IPS DF 4.7 (cell line): Measurements from ENCODE around the gene ELMO2.
"Not testable (repeated sequence)": the region's sequence is repeated elsewhere in the genome, so short reads cannot be mapped to it uniquely, and the experiment has no call there.

Experiments
- DNase-seq: peaks from one replicate; pipeline ENCODE4 v3.0.0-alpha.2; 2013; ENCODE audit warnings: low spot score; ENCODE audit errors: extremely low read depth

ELMO2 gene

GRCh38 chr20:46406986-46407670 lies 713 bp upstream of the ELMO2 start:
- no peak for DNase-seq

GRCh38 chr20:46402331-46402811 lies 4.0 kb downstream of the ELMO2 start:
- DNase-seq: no peak

GRCh38 chr20:46401478-46401860 lies 4.9 kb downstream of the ELMO2 start:
- DNase-seq: no peak

GRCh38 chr20:46400828-46401477 lies 5.5 kb downstream of the ELMO2 start:
- no peak for DNase-seq

- DNase-seq: no peak
Observed at GRCh38 chr20:46400253-46400652, 6.2 kb downstream of the ELMO2 start.

- no peak for DNase-seq
Observed at GRCh38 chr20:46399401-46399800, 7.0 kb downstream of the ELMO2 start.

GRCh38 chr20:46398963-46399362 lies 7.5 kb downstream of the ELMO2 start:
- DNase-seq: no peak

DNA sequence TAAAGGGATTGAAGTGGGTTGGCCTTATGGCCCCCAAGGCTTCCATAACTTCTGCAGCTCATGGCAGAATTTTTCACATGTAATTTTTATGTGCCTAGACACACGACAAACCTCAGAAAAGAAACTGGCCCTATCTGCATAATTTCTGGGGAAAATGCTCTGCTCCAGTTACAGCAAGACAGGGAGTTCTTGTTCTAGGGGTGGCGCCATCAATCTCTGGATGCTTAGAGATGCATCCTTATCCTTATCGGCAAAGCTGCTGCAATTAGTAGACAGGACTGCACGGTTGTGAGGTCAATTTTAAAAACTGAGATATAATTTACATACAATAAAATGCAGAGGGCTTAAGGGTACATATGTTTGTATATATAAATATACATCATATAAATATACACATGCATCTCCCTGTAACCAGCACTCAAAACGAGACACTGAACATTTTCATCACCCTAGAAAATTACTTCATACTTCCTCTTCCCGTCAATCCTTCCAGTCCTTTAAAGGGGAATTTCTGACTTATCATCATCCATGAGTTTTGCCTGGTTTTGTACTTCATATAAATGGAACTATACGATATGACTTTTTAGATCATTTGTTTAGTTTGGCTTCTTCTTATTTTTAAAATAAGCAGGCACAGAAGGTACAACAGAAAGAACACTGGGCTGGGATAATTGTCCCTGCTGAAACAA lies 10.2 kb downstream of the ELMO2 start:
- DNase-seq: no peak

GRCh38 chr20:46394872-46395760 lies 11.3 kb downstream of the ELMO2 start:
- no peak for DNase-seq

GRCh38 chr20:46393967-46394366 lies 12.4 kb downstream of the ELMO2 start:
- no peak for DNase-seq

DNA sequence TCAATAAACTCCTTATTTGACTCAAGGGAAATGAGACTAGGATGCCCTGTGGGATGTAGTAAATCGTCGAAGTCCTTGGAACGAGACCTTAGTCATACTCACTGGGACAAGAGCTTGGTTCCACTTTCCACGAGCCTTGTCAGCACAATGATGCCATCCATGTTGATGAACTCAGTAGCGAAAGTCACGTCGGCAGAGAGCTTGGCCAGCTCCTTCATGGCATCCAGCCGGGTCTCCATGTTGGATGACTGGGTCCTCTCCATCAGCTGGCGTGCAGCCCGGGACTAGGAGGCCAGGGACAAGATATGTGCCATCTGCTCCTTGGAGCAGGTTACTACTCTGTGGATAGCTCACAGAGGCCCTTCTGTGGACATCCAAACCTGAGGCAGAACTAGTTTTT lies 17.5 kb downstream of the ELMO2 start:
- no peak for DNase-seq

DNA sequence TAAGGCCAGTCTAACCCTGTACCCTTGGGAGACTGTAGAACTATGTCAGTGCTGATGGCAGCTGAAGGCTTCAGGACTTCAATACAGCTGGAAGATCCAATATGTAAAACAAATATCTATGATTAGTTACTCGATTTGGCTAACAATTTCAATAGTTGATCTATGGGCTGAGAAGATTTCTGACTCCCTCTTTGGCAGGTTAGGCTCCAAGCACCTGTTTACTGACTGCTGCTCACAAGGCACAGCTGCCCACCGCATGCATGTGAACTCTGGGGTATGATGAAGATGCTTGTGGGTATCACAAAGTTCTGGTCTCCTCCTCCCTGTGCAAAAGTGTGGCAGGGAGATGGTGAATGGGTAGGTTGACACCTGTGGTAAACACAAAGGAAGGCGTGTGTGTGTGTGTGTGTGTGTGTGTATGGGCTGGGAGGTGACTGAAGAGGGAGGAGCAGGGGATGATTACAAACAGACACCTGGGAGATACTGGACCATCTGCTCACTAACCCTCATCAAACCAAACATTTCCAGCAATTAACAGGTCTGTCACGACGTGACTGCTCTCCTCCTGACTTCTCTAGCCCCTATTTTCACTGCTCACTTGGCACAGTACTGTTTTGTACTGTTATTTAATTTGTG lies 18.1 kb downstream of the ELMO2 start:
- no peak for DNase-seq

DNA sequence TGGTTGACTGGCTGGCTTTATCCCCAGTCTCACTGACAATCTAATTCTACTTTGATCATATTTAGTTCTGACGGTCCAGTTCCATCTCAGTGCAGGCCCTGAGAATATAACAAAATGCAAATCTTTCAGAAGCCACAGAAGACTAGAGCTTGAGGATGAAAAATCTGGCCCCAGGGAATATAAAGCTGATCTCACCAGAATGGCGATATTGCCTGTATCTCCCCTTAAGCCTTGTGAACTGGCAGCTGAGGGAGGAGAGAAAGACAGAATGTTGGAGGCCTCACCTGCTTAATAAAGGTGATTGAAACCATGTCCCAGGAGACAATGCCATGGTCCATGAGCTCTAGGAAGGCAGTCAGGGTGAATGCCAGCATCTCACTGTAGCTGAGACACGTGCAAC lies 19.4 kb downstream of the ELMO2 start:
- not testable (repeated sequence) for DNase-seq

GRCh38 chr20:46378412-46379009 lies 27.9 kb downstream of the ELMO2 start:
- no peak for DNase-seq

DNA sequence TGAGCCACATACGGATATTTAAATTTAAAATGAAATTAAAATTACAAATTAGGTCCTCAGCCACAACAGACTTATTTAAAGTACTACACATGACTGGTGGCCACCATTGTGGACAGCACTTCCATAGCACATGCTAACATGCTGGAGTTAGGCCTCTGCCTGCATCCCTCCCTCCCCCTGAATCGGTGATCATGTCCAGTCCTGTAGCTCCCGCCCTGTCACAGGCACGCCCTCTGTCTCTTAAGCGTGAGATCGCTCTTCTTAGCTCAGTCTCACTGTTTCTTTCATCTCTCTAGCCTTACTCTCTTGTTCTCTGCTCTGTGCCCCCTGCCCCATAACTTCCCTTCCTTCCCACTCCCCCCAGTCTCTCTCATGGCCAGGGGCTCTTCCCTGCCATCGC lies 28.9 kb downstream of the ELMO2 start:
- DNase-seq: no peak

GRCh38 chr20:46376196-46376785 lies 30.1 kb downstream of the ELMO2 start:
- no peak for DNase-seq

- no peak for DNase-seq
Observed at GRCh38 chr20:46375771-46376170, 30.6 kb downstream of the ELMO2 start.

GRCh38 chr20:46374383-46374782 lies 32.0 kb downstream of the ELMO2 start:
- DNase-seq: no peak

DNA sequence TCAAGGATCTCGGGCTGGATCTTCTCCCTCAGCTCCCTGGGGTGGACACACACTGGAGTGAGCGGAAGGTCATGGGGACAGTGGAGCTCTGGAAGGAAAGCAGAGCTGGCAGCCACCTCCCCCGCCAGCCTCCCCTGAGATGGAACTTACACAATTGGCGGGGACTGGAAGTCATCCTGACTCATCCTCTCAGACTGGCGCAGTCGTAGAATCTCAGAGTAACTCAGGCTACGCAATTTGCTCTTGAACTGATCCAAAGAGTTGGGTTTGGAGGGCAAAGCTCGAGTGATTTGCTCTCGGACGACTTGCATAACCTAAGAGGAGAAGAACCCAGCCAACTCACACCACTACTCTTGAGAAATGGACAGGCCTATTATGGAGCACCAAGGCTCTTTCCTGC lies 34.8 kb downstream of the ELMO2 start:
- DNase-seq: no peak

GRCh38 chr20:46368902-46369268 lies 37.5 kb downstream of the ELMO2 start:
- no peak for DNase-seq
